GM10266 (cell line): ENCODE data around the gene TKTL1.

Experiments used
- DNase-seq: peaks from one replicate; pipeline ENCODE4 v3.0.0; 2012; ENCODE audit errors: extremely low spot score
- TF ChIP-seq, protein P1 (sequence below): IDR thresholded peaks from 2 replicates; pipeline ENCODE4 v1.5.1; 2012; ENCODE audit warnings: mild to moderate bottlenecking, low read depth; ENCODE audit not compliant: control insufficient read depth, insufficient read depth; ENCODE audit errors: missing control alignments

TKTL1 gene

DNA sequence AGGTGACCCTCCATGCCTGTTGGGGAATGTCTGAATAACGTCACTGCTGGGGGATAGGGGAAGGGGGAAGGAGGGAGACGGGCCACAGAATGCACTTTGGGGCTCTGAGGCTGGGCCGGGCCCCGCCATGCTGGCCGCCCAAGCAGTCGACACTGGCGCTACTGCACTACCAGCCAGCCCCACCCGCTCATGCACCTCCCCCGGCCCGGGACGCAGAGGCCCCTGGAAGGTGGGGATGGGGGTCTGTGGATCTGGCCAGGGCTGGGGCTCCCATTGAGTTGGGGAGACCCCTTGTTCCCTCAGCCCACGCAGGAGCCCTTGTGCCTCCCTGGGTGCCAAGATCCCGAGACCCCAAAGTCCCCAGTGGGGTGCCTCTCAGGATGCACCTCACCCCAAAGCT lies 61.0 kb downstream of the TKTL1 start:
- TF ChIP-seq, protein P1, sequence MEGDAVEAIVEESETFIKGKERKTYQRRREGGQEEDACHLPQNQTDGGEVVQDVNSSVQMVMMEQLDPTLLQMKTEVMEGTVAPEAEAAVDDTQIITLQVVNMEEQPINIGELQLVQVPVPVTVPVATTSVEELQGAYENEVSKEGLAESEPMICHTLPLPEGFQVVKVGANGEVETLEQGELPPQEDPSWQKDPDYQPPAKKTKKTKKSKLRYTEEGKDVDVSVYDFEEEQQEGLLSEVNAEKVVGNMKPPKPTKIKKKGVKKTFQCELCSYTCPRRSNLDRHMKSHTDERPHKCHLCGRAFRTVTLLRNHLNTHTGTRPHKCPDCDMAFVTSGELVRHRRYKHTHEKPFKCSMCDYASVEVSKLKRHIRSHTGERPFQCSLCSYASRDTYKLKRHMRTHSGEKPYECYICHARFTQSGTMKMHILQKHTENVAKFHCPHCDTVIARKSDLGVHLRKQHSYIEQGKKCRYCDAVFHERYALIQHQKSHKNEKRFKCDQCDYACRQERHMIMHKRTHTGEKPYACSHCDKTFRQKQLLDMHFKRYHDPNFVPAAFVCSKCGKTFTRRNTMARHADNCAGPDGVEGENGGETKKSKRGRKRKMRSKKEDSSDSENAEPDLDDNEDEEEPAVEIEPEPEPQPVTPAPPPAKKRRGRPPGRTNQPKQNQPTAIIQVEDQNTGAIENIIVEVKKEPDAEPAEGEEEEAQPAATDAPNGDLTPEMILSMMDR = no peak
- no peak for DNase-seq

DNA sequence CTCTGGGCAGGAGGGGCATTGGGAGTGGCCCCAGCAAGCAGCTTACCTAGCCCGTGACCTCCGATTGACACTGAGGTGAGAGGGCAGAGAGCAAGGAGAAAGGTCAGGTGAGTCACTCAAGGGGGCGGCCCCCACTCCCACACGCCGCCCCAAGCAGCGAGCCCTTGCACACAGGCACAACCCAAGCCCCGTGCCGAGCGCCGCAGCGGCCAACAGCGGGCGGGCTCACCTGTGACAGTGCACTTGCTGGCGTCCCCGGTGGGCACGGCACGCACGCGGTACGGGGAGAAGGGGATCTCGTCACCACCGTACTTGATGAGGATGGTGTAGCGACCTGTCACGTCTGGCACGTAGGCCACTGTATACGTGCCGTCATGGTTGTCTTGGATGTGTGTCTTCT lies 61.6 kb downstream of the TKTL1 start:
- DNase-seq = no peak
- TF ChIP-seq, protein P1 = no peak

DNA sequence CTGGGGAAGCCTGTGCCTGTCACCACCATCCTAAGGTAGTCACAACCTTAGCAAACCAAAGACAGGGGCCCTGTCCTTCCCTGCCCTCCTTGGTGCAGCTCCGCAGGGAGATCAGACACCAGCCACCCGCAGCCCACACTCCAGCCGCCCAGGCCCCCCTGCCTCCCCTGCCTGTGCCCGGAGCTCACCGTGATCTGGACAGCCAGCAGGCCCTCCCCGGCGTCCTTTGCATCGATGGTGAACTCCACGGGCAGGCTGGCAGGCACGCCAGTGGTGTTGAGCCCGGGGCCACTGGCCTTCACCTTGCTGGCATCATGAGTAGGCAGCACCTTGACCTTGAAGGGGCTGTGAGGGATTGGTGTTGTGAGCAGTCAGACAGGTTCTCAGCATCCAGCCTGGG lies 62.4 kb downstream of the TKTL1 start:
- TF ChIP-seq, protein P1 = no peak
- no peak for DNase-seq

DNA sequence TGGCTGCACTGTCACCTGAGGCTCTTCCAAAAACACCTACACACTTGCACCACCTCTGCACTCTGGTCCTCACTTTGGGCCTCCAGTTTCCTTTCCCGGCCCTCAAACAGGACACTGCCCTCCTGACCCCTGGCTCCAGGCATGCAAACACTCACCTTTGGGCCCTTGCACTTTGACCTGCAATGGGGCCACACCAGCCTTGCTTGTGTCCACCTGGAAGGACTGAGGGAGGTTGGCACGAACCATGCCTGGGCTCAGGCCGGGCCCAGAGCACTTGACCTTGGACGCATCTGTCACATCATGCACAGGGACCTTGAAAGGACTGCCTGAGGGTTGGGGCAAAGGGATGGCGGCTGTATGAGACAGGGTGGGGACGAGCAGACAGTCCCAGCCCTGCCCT lies 63.2 kb downstream of the TKTL1 start:
- no peak for DNase-seq
- TF ChIP-seq, protein P1 = no peak

DNA sequence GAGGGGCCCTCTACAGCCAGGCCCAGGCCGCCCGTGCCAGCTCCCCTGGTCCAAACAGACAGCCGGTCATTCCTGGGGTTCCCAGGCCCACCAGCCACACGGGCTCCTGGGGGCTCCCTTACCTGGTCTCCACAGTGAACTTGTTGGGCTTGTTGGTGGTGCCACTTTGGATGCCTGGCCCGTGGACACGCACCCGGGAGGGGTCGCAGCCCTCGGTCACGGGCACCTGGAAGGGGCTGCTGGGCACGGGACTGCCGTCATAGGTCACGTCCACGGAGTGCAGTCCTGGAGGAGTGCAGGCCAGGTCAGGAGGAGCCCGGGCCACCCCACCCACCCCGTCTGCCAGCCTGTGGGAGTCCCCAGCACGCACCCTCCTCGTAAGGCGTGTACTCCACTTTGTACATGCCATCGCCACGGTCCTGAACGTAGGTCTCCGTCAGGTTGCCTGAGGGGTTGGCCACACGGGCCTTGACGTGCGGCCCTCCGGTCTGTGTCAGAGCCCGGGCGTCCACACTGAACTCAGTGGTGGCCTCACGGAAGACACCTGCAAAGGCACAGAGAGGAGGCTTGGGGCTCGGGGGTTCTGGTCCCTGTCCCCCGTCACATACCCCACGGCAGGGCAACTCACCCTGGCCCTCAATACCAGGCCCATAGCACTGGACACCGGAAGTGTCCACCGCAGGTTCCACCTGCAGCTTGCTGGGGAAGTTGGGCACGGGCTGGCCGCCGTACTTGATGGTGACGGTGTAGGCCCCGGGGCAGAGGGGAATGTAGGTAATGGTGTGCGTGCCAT lies 64.0 kb downstream of the TKTL1 start:
- TF ChIP-seq, protein P1 = no peak
- DNase-seq = no peak

DNA sequence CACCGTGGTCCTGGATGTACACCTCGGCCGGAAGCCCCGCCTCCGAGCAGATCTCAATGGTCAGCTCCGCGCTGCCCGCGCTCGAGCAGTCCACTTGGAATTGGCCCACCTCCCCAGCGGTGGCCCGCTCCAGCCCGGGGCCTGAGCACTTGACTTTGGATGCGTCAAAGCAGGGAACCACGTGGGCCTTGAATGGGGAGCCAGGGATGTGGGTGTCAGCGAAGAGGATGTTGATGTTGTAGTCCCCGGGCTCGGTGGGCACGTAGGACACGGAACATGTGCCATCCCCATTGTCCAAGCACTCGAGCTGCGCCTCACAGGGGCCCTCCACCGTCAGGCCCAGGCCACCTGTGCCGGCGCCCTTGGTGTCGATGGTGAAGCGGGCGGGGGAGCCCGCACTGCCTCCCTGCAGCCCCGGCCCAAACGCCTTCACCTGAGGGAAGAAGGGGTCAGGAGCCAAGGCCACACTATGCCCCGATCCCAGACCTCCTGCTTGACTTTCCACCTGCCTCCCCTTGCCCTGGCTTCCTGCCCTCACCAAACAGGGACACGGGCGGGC lies 64.6 kb downstream of the TKTL1 start:
- DNase-seq = no peak
- TF ChIP-seq, protein P1 = no peak

DNA sequence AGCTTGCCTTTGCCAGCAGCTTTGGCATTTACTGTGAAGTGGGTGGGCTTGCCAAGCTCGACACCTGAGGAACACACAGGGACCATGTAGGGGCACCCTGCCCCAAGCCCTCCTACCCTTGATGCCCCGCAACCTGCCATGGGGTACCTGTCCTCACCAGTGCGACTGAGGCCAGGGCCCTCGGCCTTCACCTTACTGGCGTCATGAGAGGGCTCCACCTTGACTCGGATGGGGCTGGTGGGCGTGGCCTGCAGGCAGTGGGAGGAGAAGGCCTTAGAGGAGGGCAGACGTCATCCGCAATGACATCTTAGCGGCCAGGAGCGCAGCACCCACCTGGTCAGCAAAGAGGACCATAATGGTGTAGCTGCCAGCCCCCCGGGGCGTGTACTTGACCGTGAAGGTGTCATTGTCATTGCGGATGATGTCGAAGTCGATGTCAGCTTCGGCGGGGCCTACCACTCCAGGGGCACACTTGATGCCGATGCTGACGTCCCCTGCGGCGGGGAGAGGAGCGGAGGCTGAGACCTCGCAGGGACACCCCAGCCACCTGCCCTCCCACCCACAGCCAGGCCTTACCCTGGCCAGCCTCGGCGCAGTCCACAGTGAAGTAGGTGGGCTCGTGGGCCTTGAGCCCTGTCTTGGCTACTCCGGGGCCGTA lies 66.6 kb downstream of the TKTL1 start:
- DNase-seq = no peak
- TF ChIP-seq, protein P1 = no peak
